Naive thymus-derived CD4-positive, alpha-beta T cell (primary cell): ENCODE results near the gene ADGRG1. TPM values are rescaled to one million over a fixed set of nuclear protein-coding genes. Genes with fewer than 3 reads are reported as not detected.
A peak's percentile ranks its signal among the peaks of the same experiment; 100 is the strongest.

Experiments
- ATAC-seq: fragments of 150-1000 bp; cut with Tn5 transposase; 2 replicates; pipeline ENCODE4 v1.10.0; 2021; ENCODE audit warnings: mild to moderate bottlenecking, moderate library complexity
- CTCF ChIA-PET: fragments of 350-600 bp; sonication (Branson Sonifier 250); formaldehyde crosslinking; loops from one replicate; lab custom pipeline; 2021; ENCODE audit warnings: antibody characterized with exemption; lab: Charles Lee
- POLR2A ChIA-PET: fragments of 350-600 bp; sonication (Branson Sonifier 250); formaldehyde crosslinking; loops from one replicate; lab custom pipeline; 2021; ENCODE audit warnings: antibody characterized with exemption, inconsistent platforms; lab: Charles Lee
- DNase-seq, 9 donors: peaks; one replicate each; pipeline versions ENCODE4 v3.0.0 to v3.0.0-alpha.2; 2020 to 2022; ENCODE audit warnings: mixed read lengths in 1 of 9
- H3K27ac ChIP-seq: one replicate; pipeline ENCODE4 v1.7.0; 2013; ENCODE audit warnings: mild to moderate bottlenecking, low read depth, low read length, moderate library complexity
- H3K27me3 ChIP-seq, 2 donors: one replicate each; pipeline ENCODE4 v1.7.0; 2013; ENCODE audit warnings: low read length in 2 of 2, mild to moderate bottlenecking in 2 of 2, moderate library complexity in 2 of 2; ENCODE audit not compliant: control insufficient read depth in 2 of 2, insufficient read depth in 2 of 2
- H3K36me3 ChIP-seq, 3 experiments: 1 replicate in 2 of 3; 2 replicates in 1 of 3; pipeline ENCODE4 v1.7.0; 2013; ENCODE audit warnings: low read length in 3 of 3, mild to moderate bottlenecking in 3 of 3, moderate library complexity in 1 of 3; ENCODE audit not compliant: insufficient read depth in 3 of 3, control insufficient read depth in 2 of 3
- H3K4me1 ChIP-seq, 2 donors: one replicate each; pipeline ENCODE4 v1.7.0; 2013; ENCODE audit warnings: low read length in 2 of 2, mild to moderate bottlenecking in 2 of 2, moderate library complexity in 1 of 2; ENCODE audit not compliant: control insufficient read depth in 2 of 2, insufficient read depth in 2 of 2
- H3K4me3 ChIP-seq: 2 replicates; pipeline ENCODE4 v1.7.0; 2013; ENCODE audit warnings: mild to moderate bottlenecking, low read length
- H3K9me3 ChIP-seq, 3 experiments: 1 replicate in 2 of 3; 2 replicates in 1 of 3; pipeline ENCODE4 v1.7.0; 2013; ENCODE audit warnings: low read length in 3 of 3; ENCODE audit not compliant: control insufficient read depth in 2 of 3
- H3K27ac Mint-ChIP-seq, 9 donors: one replicate each; pipeline ENCODE4 v1.8.0; 2020 to 2022; ENCODE audit warnings: mixed read lengths in 9 of 9, mild to moderate bottlenecking in 8 of 9, moderate library complexity in 5 of 9, inconsistent platforms in 2 of 9
- H3K27me3 Mint-ChIP-seq, 5 donors: one replicate each; pipeline ENCODE4 v1.8.0; 2021 to 2022; ENCODE audit warnings: mixed read lengths in 5 of 5, mild to moderate bottlenecking in 1 of 5
- H3K36me3 Mint-ChIP-seq, 5 donors: one replicate each; pipeline ENCODE4 v1.8.0; 2020 to 2022; ENCODE audit warnings: mixed read lengths in 5 of 5, mild to moderate bottlenecking in 3 of 5, inconsistent platforms in 1 of 5
- H3K4me1 Mint-ChIP-seq, 7 donors: one replicate each; pipeline ENCODE4 v1.8.0; 2020 to 2022; ENCODE audit warnings: mixed read lengths in 7 of 7, mild to moderate bottlenecking in 3 of 7, inconsistent platforms in 1 of 7
- H3K4me3 Mint-ChIP-seq, 10 donors: one replicate each; pipeline ENCODE4 v1.8.0; 2020 to 2022; ENCODE audit warnings: mild to moderate bottlenecking in 10 of 10, mixed read lengths in 10 of 10, moderate library complexity in 6 of 10, inconsistent platforms in 2 of 10
- H3K9me3 Mint-ChIP-seq, 11 donors: one replicate each; pipeline ENCODE4 v1.8.0; 2020 to 2022; ENCODE audit warnings: mixed read lengths in 11 of 11, mild to moderate bottlenecking in 4 of 11, inconsistent platforms in 1 of 11, moderate library complexity in 1 of 11
- intact Hi-C, 2 donors: fragments of 100-400 bp; cut with micrococcal nuclease; formaldehyde crosslinking; loops; one replicate each; pipeline ENCODE4 v1.15.1; 2023
- polyA plus RNA-seq, 2 donors: library from polyadenylated mRNA; unstranded; fragments of 300-500 nt; fragmentation: Illumina TruSeq; gene quantifications; one replicate each; pipeline ENCODE4 v1.2.3, GENCODE V29; 2021
- total RNA-seq, 6 experiments: library from RNA in 5 of 6; stranded (reverse) in 5 of 6; gene quantifications; 1 replicate in 5 of 6; 2 replicates in 1 of 6; pipeline ENCODE4 v1.2.3 and lab custom pipeline; 2021 to 2026

The ADGRG1 gene
- total and polyA plus RNA-seq, 7 experiments from 2014 or later = 0.07 to 96.0 (median 1.5) TPM

- H3K27ac ChIP-seq = peak overlapping the region; percentile 56
- H3K36me3 ChIP-seq = no peaks in the 10 kb centered on the region
- H3K4me1 ChIP-seq = peaks cover 10 to 12% of the 10 kb centered on the region in 2 donors
- DNase-seq = no peak
- Mint-ChIP-seq H3K4me1 (peaks cover 12 to 20% (median 16%) of the 10 kb centered on the region in 7 donors), H3K9me3 (no peaks in the 10 kb centered on the region), H3K4me3 (peak overlapping the region; percentile 34 to 83 (median 63)), H3K27ac (peak overlapping the region; percentile 86 to 91 (median 90)), H3K27me3 (peaks cover 0 to 9% (median 0%) of the 10 kb centered on the region in 5 donors), H3K36me3 (no peaks in the 10 kb centered on the region)
- H3K9me3 ChIP-seq = no peaks in the 10 kb centered on the region
- ATAC-seq = no peak
- H3K4me3 ChIP-seq = no peak overlapping the region
- no peaks in the 10 kb centered on the region for H3K27me3 ChIP-seq
- intact Hi-C loops = loop anchor here in 1 of 2 donors (1.0 kb wide), 1 partner anchor 46 kb away; the partner anchor contains the start of gene KATNB1
- POLR2A ChIA-PET = interaction anchor here (0.5 to 1.6 kb wide), 2 partner anchors 46 to 547 kb away, joined by 3 to 6 read pairs; partner anchors contain the start of gene KATNB1
- CTCF ChIA-PET = no interaction called here
These were observed 60.7 kb downstream of the ADGRG1 start for GRCh38 chr16:57688987-57689761.

- peak in 8 of 9 donors; percentile 39 to 72 (median 59) for DNase-seq
- Histone ChIP-seq H3K36me3 (no peaks in the 10 kb centered on the region), H3K4me1 (peaks cover 10 to 12% of the 10 kb centered on the region in 2 donors), H3K9me3 (no peaks in the 10 kb centered on the region), H3K27me3 (no peaks in the 10 kb centered on the region), H3K27ac (peak overlapping the region; percentile 56), H3K4me3 (no peak overlapping the region)
- CTCF ChIA-PET = interaction anchor here (0.9 kb wide), 1 partner anchor 41 kb away, joined by 3 read pairs; no protein-coding TSS in a partner anchor
- Mint-ChIP-seq H3K4me1 (peaks cover 13 to 26% (median 17%) of the 10 kb centered on the region in 7 donors), H3K27me3 (peaks cover 0 to 9% (median 0%) of the 10 kb centered on the region in 5 donors), H3K27ac (peak overlapping the region; percentile 86 to 91 (median 90)), H3K36me3 (no peaks in the 10 kb centered on the region), H3K9me3 (no peaks in the 10 kb centered on the region), H3K4me3 (peak overlapping the region; percentile 25 to 83 (median 61))
- POLR2A ChIA-PET = interaction anchor here (0.5 to 1.6 kb wide), 2 partner anchors 45 to 548 kb away, joined by 3 to 6 read pairs; partner anchors contain the start of gene KATNB1
- peak; percentile 86 for ATAC-seq
- intact Hi-C loops = loop anchor here (1.0 to 5.0 kb wide), 2 partner anchors 45 to 47 kb away; partner anchors contain the start of gene KATNB1 (in 2 of the 2)
These were observed 61.5 kb downstream of the ADGRG1 start for GRCh38 chr16:57689762-57690558.

- peaks cover 10 to 12% of the 10 kb centered on the region in 2 donors for H3K4me1 ChIP-seq
- peak overlapping the region in 4 of 9 donors; percentile 86 to 88 (median 88) for H3K27ac Mint-ChIP-seq
- no peaks in the 10 kb centered on the region for H3K36me3 Mint-ChIP-seq
- peaks cover 13 to 30% (median 19%) of the 10 kb centered on the region in 7 donors for H3K4me1 Mint-ChIP-seq
- H3K9me3 ChIP-seq = no peaks in the 10 kb centered on the region
- intact Hi-C loops = loop anchor here in 1 of 2 donors (5.0 kb wide), 1 partner anchor 46 kb away; the partner anchor contains the start of gene KATNB1
- H3K27me3 ChIP-seq = no peaks in the 10 kb centered on the region
- H3K4me3 Mint-ChIP-seq = no peak overlapping the region
- ChIA-PET POLR2A (interaction anchor here (1.6 kb wide), 1 partner anchor 44 kb away, joined by 6 read pairs; the partner anchor contains the start of gene KATNB1), CTCF (interaction anchor here (0.9 kb wide), 1 partner anchor 42 kb away, joined by 3 read pairs; no protein-coding TSS in a partner anchor)
- DNase-seq (no peak), ATAC-seq (no peak)
- no peak overlapping the region for H3K4me3 ChIP-seq
- no peaks in the 10 kb centered on the region for H3K9me3 Mint-ChIP-seq
- H3K36me3 ChIP-seq = no peaks in the 10 kb centered on the region
- H3K27me3 Mint-ChIP-seq = peaks cover 0 to 9% (median 0%) of the 10 kb centered on the region in 5 donors
- no peak overlapping the region for H3K27ac ChIP-seq
These were observed 62.5 kb downstream of the ADGRG1 start for GRCh38 chr16:57690782-57691471.

GRCh38 chr16:57692636-57693035 is 64.2 kb downstream of the ADGRG1 start:
- Histone ChIP-seq H3K4me1 (peaks cover 10 to 12% of the 10 kb centered on the region in 2 donors), H3K27me3 (no peaks in the 10 kb centered on the region), H3K9me3 (no peaks in the 10 kb centered on the region), H3K36me3 (no peaks in the 10 kb centered on the region), H3K27ac (no peak overlapping the region), H3K4me3 (no peak overlapping the region)
- peaks cover 13 to 30% (median 19%) of the 10 kb centered on the region in 7 donors for H3K4me1 Mint-ChIP-seq
- no peak for ATAC-seq
- intact Hi-C loops = loop anchor here in 1 of 2 donors (5.0 kb wide), 1 partner anchor 45 kb away; the partner anchor contains the start of gene KATNB1
- CTCF ChIA-PET = no interaction called here
- no peak for DNase-seq
- H3K36me3 Mint-ChIP-seq = no peaks in the 10 kb centered on the region
- POLR2A ChIA-PET = interaction anchor here (0.6 to 0.8 kb wide), 2 partner anchors 11 to 206 kb away, joined by 3 read pairs; no protein-coding TSS in a partner anchor
- H3K27ac Mint-ChIP-seq = peak overlapping the region in 1 of 9 donors; percentile 79
- peaks cover 0 to 9% (median 0%) of the 10 kb centered on the region in 5 donors for H3K27me3 Mint-ChIP-seq
- no peak overlapping the region for H3K4me3 Mint-ChIP-seq
- no peaks in the 10 kb centered on the region for H3K9me3 Mint-ChIP-seq

- no peaks in the 10 kb centered on the region for H3K9me3 Mint-ChIP-seq
- H3K27me3 Mint-ChIP-seq = peaks cover 0 to 9% (median 0%) of the 10 kb centered on the region in 5 donors
- CTCF ChIA-PET = no interaction called here
- no peaks in the 10 kb centered on the region for H3K36me3 Mint-ChIP-seq
- Histone ChIP-seq H3K36me3 (no peaks in the 10 kb centered on the region), H3K4me3 (no peak overlapping the region), H3K27me3 (no peaks in the 10 kb centered on the region), H3K4me1 (peaks cover 10 to 12% of the 10 kb centered on the region in 2 donors), H3K9me3 (no peaks in the 10 kb centered on the region), H3K27ac (no peak overlapping the region)
- H3K4me1 Mint-ChIP-seq = peaks cover 13 to 30% (median 19%) of the 10 kb centered on the region in 7 donors
- H3K27ac Mint-ChIP-seq = peak overlapping the region in 1 of 9 donors; percentile 47
- ATAC-seq (no peak), DNase-seq (no peak)
- H3K4me3 Mint-ChIP-seq = no peak overlapping the region
- POLR2A ChIA-PET = no interaction called here
- intact Hi-C loops = loop anchor here in 1 of 2 donors (5.0 kb wide), 1 partner anchor 44 kb away; the partner anchor contains the start of gene KATNB1
These were observed 65.1 kb downstream of the ADGRG1 start for GRCh38 chr16:57693550-57693949.
